HG03045 (cell line): ENCODE measurements around the gene B4GALT5.
"Not testable (repeated sequence)": the region's sequence is repeated elsewhere in the genome, so short reads cannot be mapped to it uniquely, and the experiment has no call there.

Experiments used
- ATAC-seq: cut with Tn5 transposase; IDR thresholded peaks from one replicate; pipeline ENCODE4 v1.9.1; 2021; ENCODE audit warnings: mild to moderate bottlenecking, moderate library complexity; ENCODE audit not compliant: unreplicated experiment

B4GALT5 gene

DNA sequence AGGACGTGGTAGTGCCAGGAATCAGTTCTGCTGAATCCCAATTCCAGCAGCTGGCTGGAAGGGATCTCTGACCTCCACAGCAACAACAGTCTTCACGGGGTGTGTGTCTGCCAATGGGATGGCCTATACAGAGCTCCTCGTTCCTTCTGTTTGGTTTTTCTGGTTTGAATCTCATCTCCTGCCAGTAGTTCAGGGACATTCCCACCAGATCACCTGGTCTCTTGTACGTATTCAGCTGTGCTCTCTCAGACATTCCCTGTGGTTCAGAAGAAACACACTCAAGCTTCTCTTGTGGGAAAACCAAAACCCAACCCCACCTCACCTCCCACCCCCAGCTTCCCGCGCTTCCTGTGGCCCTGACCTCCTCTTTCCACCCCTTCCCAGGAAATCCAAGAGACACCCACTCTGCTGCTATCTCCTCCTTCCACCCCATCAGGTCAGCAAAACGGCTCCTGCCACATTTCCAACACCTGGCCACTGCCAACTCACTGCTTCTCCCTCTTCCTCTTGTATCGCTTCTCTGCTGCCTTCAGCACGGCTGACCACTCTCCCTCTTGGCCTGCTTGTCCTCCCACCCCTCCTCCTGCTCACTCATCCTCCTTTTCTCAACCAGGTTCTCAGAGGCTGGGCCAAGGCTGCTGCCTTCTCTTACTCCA is 82.5 kb downstream of the B4GALT5 start:
- ATAC-seq = peak; percentile 38

DNA sequence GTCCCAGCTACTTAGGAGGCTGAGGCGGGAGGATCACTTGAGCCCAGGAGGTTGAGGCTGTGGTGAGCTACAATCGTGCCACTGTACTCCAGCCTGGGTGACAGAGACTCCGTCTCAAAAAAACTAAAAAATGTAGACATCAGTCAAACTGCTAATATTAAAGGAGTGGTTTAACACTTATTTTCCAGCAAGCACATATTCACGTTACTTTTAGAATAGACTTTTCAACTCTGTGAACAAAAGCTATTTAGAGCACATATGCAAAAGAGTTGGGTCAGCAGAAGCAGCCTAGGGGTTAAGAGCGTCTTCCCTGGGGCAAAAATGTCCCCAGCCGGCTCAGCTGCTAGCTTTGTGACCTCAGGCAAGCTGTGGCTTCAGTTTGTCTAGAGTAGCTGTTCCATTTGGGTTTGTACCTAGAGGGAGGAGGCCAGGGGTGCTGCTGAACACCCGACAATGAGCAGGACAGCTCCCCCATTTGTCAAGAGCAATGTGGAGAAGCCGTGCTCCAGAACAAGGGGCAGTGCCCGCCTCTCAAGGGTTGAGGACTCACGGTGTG is 83.2 kb downstream of the B4GALT5 start:
- peak; percentile 71 for ATAC-seq

DNA sequence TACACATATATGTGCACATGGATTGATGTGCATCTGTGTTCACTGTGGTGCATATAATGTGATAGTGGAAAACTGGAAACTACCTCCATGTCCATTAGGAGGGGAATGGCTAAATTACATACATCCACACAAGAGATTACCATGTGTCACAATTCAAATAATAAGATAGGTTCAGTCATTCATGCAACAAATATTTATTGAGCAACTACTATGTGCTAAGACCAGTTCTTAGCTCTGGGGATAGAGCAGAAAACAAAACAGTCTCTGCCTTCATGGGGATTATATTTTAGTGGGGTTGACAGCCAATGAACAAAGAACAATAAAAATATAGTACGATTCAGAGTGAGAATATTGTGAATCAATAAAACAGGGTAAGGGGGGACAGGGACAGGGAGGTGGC is 84.1 kb downstream of the B4GALT5 start:
- ATAC-seq = no peak

DNA sequence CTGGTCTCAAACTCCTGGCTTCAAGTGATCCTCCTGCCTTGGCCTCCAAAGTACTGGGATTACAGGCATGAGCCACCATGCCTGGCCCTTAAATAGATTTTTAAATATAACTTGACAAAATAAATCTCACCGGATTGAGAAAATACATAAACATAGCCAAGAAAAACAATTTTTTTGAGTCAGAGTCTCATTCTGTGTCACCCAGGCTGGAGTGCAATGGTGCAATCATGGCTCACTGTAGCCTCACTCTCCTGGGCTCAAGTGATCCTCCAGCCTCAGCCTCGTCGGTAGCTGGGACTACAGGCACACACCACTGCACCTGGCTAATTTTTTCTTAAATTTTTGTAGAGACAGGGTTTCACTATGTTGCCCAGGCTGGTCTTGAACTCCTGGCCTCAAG is 85.4 kb downstream of the B4GALT5 start:
- ATAC-seq = not testable (repeated sequence)

DNA sequence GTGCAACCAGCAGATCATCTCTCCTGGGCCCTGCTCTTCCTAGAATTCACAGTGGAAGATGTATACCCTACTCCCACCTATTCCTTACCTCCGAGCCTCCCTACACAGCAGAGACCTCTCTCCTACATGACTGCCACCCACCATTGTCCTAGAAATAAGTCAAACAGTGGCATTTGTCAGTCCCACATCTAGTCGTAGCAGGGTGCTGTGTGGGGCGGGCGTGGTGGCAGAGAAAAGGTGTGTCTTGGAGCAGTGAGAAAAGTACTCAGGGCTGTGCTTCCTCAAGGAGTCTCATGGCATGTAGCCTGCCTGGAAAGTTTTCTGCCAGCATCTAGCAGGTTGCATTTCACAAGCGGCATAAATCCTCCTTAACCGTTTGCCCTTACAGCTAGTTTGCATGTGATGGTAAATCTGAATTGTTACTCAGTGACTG is 86.3 kb downstream of the B4GALT5 start:
- no peak for ATAC-seq

DNA sequence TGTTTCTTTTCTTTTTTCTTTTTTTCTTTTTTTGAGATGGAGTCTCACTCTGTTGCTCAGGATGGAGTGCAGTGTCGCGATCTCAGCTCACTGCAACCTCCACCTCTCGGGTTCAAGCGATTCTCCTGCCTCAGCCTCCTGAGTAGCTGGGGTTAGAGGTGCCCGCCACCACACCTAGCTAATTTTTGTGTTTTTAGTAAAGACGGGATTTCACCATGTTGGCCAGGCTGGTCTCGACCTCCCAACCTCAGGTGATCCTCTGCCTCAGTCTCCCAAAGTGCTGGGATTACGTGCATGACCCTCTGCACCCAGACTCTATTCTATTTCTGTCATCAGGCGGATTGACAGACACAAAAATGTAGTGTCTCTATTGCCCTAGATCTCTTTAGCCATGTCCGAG is 88.7 kb downstream of the B4GALT5 start:
- ATAC-seq = not testable (repeated sequence)

DNA sequence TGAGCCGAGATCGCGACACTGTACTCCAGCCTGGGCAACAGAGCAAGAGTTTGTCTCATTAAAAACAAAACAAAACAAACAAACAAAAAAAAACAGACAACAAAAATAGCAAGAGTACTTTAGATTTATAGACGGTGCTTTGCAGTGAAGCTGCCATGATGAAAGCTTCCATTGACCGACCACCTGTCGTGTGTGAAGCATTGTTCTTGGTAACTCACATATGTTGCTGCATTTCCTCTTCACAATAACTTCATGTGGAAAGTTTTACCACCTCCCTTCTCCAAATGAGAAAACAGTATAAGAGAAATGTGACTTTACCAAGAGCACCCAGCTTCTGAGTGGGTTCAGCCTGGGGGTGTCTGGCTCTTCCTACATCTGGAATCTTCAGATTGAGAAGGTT is 89.4 kb downstream of the B4GALT5 start:
- ATAC-seq = no peak

DNA sequence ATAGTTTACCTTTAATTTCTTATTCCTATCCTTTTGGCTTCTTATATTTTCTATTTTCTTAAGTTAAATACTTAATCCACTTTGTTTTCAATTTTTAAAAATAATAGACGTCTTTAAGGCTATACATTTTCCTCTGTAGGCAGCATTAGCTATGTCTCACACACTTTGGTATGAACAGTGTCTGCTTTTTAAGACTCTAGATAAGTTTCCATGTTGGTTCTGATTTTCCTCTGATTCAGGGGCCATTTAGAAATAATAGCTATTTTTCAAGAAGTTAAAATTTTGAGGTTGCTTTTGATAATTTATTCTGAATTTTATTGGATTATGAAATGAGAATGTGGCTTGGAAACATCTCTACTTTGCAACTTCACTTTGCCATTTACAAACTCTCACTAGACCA is 91.4 kb downstream of the B4GALT5 start:
- no peak for ATAC-seq

DNA sequence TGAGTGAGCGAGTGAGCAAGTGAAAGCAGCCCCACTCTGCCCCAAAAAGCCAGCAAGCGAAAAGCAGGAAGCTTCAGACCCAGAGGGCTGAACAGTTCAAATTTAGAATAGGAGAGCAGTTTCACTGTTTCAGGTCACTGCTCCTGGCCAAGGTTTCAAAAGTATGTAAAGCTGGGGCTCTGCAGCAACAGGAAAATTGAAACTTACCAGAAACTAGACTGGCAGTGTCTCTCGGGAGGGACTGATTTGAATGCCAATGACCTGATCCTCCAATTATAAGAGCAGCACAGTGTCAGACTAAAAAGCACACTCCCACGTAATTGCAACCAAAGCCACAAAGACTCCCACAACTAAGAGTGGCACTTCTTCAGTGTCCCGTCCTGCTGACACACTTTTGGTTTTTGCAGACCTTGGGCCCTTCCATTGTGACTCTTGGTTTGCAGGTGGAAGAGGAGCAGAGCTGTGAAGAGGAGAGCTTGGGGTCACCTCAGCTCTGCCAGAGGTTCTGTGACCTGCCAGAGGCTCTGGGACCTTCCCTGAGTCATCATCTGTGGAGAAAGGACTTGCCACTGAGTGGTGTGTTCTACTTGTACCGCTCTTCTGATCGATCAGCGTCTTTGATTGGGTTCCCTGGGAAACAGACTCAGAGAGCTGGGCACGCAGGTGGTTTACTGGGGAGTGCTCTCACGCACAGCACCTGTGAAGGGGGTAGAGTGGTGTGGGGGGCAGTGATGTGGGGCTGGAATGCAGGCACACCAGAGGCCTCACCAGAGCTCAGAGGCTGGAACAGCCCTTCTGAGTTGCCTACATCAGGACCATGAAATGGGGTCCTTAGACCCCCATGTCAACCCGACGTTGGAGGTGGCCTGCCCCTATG is 93.1 kb downstream of the B4GALT5 start:
- ATAC-seq = peak; percentile 78

DNA sequence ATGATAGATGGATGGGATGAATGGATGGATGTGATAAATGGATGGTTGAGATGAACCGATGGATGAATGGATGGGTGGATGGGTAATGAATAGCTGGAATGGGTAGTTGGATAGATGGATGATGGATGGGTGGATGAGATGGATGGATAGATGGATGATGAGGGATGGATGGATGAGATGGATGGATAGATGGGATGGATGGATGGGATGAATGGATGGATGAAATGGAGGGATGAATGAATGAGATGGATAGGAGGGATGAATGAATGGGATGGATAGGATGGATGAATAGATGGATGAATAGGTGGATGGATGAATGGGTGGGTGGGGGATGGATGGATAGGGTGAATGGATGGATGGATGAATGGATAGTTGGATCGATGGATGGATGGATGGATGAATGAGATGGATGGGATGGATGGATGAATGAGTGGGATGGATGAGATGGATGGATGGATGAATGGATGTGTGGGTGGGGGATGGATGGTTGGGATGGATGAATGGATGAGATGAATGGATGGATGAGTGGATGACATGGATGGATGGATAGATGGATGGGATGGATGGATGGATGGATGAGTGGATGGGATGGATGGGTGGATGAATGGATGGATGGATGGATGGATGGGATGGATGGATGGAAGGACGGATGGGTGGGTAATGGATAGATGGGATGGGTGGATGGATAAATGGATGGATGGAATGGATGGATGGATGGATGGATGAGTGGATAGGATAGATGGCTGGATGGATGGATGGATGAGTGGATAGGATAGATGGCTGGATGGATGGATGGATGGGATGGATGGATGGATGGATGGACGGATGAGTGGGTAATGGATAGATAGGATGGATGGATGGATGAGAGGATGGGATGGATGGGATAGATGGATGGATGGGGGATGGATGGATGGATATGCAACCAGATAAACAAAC is 94.3 kb downstream of the B4GALT5 start:
- ATAC-seq = no peak

DNA sequence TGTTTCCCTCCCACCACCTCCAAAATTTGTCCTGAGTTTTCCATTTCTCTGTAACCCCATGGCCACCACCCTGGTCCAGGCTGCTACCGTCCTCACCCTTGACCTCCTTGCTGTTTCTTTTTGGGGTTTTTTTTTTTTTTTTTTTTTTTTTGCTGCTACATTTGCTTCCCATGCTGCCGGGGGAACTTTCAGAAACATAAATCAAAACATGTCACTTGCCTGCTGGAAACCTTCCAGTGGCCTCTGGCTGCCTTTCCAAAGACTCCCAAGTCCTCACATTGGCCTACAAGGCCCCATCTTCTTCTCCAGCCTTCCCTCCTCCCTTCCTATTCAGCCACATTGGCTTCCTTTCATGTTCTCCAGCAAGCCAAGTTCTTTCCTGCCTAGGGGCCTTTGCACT is 95.4 kb downstream of the B4GALT5 start:
- no peak for ATAC-seq

DNA sequence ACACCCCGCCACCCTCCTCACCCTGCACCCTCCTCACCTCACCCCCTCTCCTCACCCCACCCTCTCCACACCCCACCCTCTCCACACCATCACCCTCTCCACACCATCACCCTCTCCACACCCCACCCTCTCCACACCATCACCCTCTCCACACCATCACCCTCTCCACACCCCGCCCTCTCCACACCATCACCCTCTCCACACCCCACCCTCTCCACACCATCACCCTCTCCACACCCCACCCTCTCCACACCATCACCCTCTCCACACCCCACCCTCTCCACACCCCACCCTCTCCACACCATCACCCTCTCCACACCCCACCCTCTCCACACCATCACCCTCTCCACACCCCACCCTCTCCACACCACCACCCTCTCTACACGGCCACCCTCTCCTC is 96.3 kb downstream of the B4GALT5 start:
- ATAC-seq = not testable (repeated sequence)

DNA sequence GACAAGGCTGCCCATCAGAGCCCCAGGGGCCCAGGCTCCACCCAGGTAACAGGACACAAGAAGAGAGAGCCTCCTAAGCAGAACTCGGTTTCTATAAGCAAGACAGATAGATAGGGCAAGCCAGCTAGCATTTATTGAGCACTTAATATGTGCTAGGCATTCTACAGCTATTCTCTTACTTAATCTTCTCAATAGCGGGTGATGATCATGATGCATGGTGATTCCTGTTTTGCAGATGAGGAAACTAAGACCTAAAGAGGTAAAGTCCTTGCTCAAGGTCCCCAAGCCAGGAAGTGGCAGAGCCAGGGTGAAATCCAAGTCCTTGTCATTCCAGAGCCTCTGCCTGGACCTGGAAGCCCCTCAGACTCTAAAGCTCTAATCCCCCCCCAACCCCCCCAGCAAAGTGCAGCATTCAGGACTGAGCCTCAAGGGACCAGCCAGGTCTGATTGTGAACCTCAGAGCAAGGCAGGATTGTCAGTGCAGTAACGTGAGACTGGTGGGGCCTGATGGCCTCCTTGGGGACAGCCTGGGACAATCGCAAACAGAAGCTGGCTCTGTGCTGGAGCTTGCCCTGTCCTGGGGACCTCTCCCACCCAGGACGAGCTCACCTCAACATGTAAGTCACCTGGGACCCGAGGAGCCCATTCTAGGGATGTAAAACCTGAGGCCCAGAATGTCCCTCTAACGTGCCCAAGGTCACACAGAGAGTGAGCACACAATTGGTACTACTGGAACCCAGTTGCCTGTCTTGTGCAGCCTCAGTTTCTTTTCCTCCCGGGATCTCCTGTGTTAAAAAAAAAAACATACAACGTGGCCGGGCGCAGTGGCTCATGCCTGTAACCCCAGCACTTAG is 97.3 kb downstream of the B4GALT5 start:
- no peak for ATAC-seq

DNA sequence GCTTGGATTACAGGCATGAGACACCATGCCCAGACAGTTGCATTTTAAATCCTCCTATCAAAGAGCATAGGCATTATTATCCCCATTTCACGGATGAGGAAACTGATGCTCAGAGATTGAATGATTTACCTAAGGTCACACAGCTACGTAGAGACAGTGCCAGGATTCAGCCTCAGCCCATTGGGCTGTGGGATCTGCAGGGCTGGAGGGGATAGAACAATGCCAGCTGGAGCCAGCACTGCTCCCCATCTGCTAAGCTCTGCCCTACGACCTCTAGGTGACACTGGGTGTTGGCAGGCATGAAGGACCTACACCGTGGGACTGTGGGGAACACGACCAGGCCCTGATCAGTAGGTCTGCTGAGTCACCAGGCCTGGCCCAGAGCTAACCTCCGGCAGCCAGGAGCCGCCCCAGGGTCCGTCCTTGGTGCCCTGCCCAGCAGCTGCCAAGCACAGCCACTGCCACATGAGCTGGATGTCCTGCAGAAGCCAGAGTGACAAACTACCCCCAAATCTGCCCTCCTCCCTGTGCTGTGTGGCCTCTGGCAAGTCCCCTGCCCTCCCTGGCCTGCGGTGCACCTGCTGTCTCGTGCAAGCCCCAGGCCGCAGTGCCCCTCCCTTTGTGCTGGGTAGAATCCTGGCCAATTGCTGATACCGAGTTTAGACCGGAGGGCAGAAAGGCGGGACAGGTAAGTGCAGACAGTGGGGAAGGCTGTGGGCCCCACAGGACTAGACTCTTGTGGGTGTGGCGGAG is 98.1 kb downstream of the B4GALT5 start:
- no peak for ATAC-seq

DNA sequence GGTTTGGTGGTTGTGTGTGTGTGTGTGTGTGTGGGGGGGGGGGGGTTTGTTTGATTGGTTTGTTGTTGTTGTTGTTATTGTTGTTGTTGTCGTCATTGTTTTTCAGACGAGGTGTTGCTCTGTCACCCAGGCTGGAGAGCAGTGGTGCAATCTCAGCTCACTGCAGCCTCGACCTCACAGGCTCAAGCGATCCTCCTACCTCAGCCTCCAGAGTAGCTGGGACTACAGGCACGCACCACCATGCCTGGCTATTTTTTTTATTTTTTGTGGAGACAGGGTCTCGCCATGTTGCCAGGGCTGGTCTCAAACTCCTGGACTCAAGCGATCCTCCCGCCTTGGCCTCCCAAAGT is 98.7 kb downstream of the B4GALT5 start:
- not testable (repeated sequence) for ATAC-seq

DNA sequence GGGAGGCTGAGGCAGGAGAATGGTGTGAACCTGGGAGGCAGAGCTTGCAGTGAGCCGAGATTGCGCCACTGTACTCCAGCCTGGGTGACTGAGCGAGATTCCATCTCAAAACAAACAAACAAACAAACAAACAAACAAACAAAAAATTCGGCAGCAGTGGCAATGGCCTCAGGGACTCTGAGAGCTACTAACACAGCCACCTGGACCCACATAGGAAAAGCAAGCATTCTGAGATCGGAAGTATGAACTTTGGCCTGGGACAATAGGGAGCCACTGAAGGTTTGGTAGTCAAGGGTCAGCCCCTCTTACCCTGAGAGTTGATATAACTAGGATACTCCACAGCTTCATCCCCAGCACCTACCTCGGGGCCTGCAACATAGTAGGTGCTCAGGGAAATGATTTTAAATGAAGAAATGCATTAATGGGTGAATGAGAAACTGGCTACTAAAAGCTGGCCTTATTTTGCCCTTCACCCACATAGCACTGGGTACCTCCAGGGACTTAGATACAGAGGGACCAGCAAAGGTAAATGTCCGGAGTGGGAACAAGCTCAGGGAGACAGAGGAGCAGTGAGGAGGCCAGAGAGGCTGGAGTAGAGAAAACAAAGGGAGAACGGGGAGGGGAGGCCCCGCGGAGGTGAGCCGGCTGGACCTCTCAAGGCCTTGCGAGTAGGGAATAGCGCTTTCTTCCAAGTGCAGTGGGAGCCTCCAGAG is 99.2 kb downstream of the B4GALT5 start:
- no peak for ATAC-seq

DNA sequence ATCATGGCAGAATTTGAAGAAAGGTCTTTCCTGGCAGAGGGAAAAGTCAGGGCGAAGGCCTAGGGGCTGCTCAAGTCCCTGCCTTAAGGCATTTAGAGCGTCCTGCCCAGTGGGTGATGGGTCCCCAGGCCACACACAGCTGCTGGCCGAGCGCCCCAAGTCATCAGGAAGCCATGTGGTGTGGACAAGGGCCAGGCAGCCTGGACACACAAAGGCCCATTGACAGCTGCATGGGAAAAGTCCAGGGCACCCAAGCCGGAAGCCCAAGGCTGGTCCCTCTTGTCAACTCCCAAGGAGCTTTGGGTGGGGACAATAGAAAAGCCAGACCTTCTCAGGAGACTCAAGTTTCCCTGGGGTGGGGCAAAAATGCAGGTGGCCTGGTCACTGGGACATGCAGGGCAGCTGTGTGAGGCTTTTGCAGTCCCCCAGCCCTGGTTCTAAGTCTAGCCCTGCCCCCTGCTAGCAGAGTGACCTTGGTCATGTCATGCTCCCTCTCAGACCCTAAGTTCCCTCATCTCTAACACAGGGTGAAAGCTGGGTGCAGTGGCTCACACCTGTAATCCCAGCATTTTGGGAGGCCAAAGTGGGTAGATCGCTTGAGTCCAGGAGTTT is 101.4 kb downstream of the B4GALT5 start:
- no peak for ATAC-seq

DNA sequence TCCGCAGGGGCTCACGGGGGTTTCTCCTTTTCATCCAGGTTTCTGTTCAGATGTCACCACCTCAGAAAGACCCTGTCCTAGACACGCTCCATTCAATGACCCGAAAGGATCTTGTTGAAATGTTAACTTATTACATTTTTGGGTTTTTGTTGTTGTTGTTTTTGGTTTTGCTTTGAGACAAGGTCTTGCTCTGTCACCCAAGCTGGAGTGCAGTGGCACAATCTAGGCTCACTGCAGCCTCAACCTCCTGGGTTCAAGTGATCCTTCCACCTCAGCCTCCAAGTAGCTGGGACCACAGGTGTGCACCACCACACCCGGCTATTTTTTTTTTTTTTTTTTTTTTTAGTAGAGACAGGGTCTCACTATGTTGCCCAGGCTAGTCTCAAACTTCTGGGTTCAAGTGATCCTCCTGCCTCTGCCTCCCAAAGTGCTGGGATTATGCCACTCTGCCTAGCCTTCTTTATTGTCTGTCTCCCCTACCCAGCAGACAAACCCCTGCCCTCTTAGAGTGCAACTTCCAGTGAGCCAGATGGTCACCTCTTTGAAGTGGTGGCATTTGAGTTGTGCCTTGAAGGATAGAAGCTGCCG is 102.0 kb downstream of the B4GALT5 start:
- not testable (repeated sequence) for ATAC-seq
